ENCODE results near the gene PMVK. TPM values are rescaled to one million over a fixed set of nuclear protein-coding genes. Genes with fewer than 3 reads are reported as not detected.
"Not testable (repeated sequence)": the region's sequence is repeated elsewhere in the genome, so short reads cannot be mapped to it uniquely, and the experiment has no call there.

Gene PMVK
- total and polyA plus RNA-seq, 5 donors, result 51.5 to 74.3 (median 64.3) TPM

- Histone ChIP-seq H3K27me3 (ENCODE audit: control insufficient read depth, insufficient read depth) (no peaks in the 10 kb centered on the region), H3K4me3 (ENCODE audit: low read length) (no peak overlapping the region), H3K9me3 (ENCODE audit: control insufficient read depth, low read length) (no peaks in the 10 kb centered on the region), H3K4me1 (ENCODE audit: control insufficient read depth, insufficient read depth, low read length) (peaks cover 2% of the 10 kb centered on the region), H3K27ac (ENCODE audit: low read length) (peak overlapping the region; percentile 80)
- intact Hi-C loops (cut with DNase I), result no loop called here
- ATAC-seq (peak; percentile 71 to 82), DNase-seq (no peak)
- 73% methylated on average over 8 of the region's 8 CpGs for WGBS
Observed at GRCh38 chr1:154911691-154912550, 24.6 kb downstream of the PMVK start.

DNA sequence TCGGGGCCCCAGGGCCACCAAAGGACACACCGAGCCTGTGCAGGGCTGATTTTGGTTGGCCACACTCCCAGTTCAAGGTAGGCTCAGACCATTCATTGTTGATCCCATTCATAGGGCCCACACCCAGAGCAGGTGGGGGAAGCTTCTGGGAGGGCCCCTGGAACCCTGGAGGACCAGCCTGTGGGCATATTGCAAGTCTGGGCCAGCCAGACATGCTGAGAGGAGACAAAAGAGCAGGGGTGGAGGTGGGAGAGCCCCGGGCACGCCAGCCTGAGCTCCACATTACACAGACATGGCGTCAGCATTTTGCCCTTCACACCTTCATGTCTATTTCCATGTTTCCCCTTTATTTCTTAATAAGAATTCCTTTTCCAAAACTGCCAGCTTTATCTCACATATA, 25.7 kb downstream of the PMVK start:
- no peak overlapping the region for H3K27ac ChIP-seq (ENCODE audit: low read length)
- 90% methylated on average over 5 of the region's 5 CpGs for WGBS

DNA sequence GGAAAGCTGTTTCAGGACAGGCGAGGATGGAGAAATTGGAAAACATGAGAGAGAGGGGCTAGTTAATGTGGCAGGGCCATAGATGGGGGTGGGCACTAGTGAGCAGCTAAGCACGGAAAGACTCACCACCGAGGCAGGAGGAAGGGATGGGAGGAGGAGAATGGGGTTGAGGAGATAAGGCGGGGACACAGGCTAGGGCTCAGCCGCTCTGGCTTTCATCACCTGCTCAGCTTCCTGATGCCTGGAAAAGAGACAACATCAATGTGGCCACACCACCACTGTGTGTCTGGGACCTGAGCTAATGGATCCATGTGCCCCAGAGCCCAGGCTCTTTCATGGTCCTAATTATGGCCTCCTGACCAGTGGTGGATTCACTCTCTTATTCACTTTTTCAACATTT, 27.6 kb downstream of the PMVK start:
- DNase-seq, result no peak
- no peaks in the 10 kb centered on the region for H3K9me3 ChIP-seq (ENCODE audit: control insufficient read depth, low read length)
- H3K27ac ChIP-seq (ENCODE audit: low read length), result no peak overlapping the region
- no peak for ATAC-seq
- no peaks in the 10 kb centered on the region for H3K27me3 ChIP-seq (ENCODE audit: control insufficient read depth, insufficient read depth)
- H3K4me3 ChIP-seq (ENCODE audit: low read length), result no peak overlapping the region
- H3K4me1 ChIP-seq (ENCODE audit: control insufficient read depth, insufficient read depth, low read length), result peaks cover 2% of the 10 kb centered on the region
- intact Hi-C loops (cut with DNase I), result no loop called here
- 79% methylated on average over 5 of the region's 5 CpGs for WGBS

More for the DNA sequence above, 25.7 kb downstream of the PMVK start:
- Histone ChIP-seq H3K4me3 (ENCODE audit: low read length) (no peak overlapping the region), H3K4me1 (ENCODE audit: control insufficient read depth, insufficient read depth, low read length) (peaks cover 2% of the 10 kb centered on the region), H3K27me3 (ENCODE audit: control insufficient read depth, insufficient read depth) (no peaks in the 10 kb centered on the region), H3K9me3 (ENCODE audit: control insufficient read depth, low read length) (no peaks in the 10 kb centered on the region)
- no peak for ATAC-seq
- no peak for DNase-seq
- intact Hi-C loops (cut with DNase I), result no loop called here

DNA sequence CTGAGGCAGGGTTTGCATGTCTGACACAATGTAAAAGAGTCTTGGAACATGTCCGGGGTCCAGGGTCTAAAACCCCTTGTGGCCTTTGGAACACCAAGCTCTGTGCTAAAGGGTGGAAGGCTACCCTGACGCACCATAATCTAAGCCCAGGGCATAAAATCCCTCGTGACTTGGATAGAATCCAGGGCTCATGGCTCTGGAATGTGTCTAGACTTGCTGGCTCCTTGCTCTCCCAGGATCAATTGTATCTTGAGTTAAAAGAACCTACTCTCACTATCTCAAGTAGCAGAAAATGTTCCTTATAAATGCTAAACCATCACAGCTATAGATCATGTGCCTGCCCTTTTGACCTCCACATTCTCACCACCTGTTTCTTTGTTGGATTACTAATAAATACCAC, 28.4 kb downstream of the PMVK start:
- DNase-seq; ATAC-seq; H3K27me3 ChIP-seq (ENCODE audit: control insufficient read depth, insufficient read depth); H3K9me3 ChIP-seq (ENCODE audit: control insufficient read depth, low read length); H3K27ac ChIP-seq (ENCODE audit: low read length); H3K4me1 ChIP-seq (ENCODE audit: control insufficient read depth, insufficient read depth, low read length); H3K4me3 ChIP-seq (ENCODE audit: low read length); intact Hi-C loops (cut with DNase I): not testable (repeated sequence)
- WGBS, result 51% methylated on average over 3 of the region's 3 CpGs

DNA sequence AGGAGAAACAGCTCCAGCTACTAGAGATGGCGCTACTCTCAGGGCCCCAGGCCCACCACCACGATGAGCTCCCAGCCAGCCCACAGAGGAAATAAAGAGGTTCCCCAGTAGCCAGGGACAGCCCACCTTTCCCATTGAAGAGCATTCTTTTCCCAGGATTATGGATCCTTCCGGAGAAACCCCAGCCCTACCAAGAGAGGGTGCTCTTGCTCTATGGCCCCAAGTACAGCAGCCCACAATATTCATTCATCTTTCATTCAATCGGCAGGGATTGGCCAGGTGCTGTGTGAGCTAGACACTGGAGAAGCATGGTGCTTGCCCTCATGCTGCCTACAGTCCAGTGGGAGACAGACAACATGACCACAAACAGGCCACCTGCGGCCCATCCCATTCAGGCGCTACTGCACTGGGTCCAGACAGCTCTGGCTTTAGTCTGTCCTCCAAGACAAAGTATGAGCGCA, 29.9 kb downstream of the PMVK start:
- intact Hi-C loops (cut with DNase I), result no loop called here
- no peaks in the 10 kb centered on the region for H3K9me3 ChIP-seq (ENCODE audit: control insufficient read depth, low read length)
- ATAC-seq (peak; percentile 44 to 54), DNase-seq (no peak)
- no peaks in the 10 kb centered on the region for H3K4me1 ChIP-seq (ENCODE audit: control insufficient read depth, insufficient read depth, low read length)
- no peak overlapping the region for H3K4me3 ChIP-seq (ENCODE audit: low read length)
- H3K27ac ChIP-seq (ENCODE audit: low read length), result no peak overlapping the region
- H3K27me3 ChIP-seq (ENCODE audit: control insufficient read depth, insufficient read depth), result no peaks in the 10 kb centered on the region
- 78% methylated on average over 7 of the region's 7 CpGs for WGBS

- H3K4me3 ChIP-seq (ENCODE audit: low read length), result no peak overlapping the region
- intact Hi-C loops (cut with DNase I), result no loop called here
- H3K4me1 ChIP-seq (ENCODE audit: control insufficient read depth, insufficient read depth, low read length), result no peaks in the 10 kb centered on the region
- no peak for ATAC-seq
- no peaks in the 10 kb centered on the region for H3K9me3 ChIP-seq (ENCODE audit: control insufficient read depth, low read length)
- no peak overlapping the region for H3K27ac ChIP-seq (ENCODE audit: low read length)
- no peaks in the 10 kb centered on the region for H3K27me3 ChIP-seq (ENCODE audit: control insufficient read depth, insufficient read depth)
- 61% methylated on average over 3 of the region's 3 CpGs for WGBS
- no peak for DNase-seq
Observed at GRCh38 chr1:154902938-154903566, 33.5 kb downstream of the PMVK start.

- Histone ChIP-seq H3K9me3 (ENCODE audit: control insufficient read depth, low read length) (no peaks in the 10 kb centered on the region), H3K4me3 (ENCODE audit: low read length) (no peak overlapping the region), H3K27me3 (ENCODE audit: control insufficient read depth, insufficient read depth) (no peaks in the 10 kb centered on the region), H3K27ac (ENCODE audit: low read length) (no peak overlapping the region), H3K4me1 (ENCODE audit: control insufficient read depth, insufficient read depth, low read length) (no peaks in the 10 kb centered on the region)
- DNase-seq (no peak), ATAC-seq (no peak)
- 91% methylated on average over 1 of the region's 1 CpG for WGBS
- intact Hi-C loops (cut with DNase I), result no loop called here
Observed at GRCh38 chr1:154901591-154901990, 34.9 kb downstream of the PMVK start.

DNA sequence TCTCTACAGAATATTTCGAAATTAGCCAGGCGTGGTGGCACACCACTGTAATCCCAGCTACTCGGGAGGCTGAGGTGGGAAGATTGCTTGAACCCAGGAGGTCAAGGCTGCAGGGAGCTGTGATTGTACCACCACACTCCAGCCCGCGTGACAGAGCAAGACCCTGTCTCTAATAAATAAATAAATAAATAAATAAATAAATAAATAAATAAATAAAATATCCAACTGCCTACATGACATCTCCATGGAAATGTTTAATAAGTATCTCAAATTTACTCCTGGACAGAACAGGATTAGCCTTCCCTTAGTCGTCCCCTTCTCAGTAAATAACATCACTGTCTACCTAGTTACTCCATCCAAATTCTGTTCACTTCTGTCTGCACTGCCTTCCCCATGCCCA, 37.5 kb downstream of the PMVK start:
- intact Hi-C loops (cut with DNase I), result no loop called here
- no peak for ATAC-seq

DNA sequence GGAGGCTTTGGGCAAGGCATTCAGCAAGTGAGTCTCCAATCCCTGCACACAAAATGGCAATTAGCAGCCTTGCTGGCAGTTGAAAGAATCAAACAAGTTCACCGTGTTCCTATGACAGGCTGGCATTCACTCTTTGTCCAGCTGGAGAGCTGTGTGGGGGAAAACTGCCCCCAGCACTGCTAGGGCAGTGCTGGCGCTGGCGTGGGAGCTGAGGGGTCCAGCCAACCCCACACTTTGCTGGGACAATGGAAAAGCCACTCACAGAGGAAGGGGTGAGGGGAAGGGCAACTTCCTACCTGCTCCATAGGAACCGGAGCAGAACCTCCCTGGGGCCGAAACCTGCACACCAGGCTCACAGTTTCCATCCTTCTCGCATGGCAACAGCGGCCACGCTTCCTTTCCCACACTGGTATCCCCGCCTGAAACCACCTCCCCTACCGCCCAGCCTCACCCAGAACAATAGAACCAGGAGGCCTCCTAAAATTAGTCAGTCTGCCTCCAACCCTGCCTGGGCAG, 39.7 kb downstream of the PMVK start:
- ATAC-seq (peak; percentile 49 to 56), DNase-seq (no peak)
- 78% methylated on average over 10 of the region's 10 CpGs for WGBS
- no peaks in the 10 kb centered on the region for H3K27me3 ChIP-seq (ENCODE audit: control insufficient read depth, insufficient read depth)
- H3K27ac ChIP-seq (ENCODE audit: low read length), result no peak overlapping the region
- H3K9me3 ChIP-seq (ENCODE audit: control insufficient read depth, low read length), result no peaks in the 10 kb centered on the region
- no peak overlapping the region for H3K4me3 ChIP-seq (ENCODE audit: low read length)
- peaks cover 2% of the 10 kb centered on the region for H3K4me1 ChIP-seq (ENCODE audit: control insufficient read depth, insufficient read depth, low read length)
- intact Hi-C loops (cut with DNase I), result no loop called here

More for the DNA sequence above, 37.5 kb downstream of the PMVK start:
- no peak overlapping the region for H3K27ac ChIP-seq (ENCODE audit: low read length)
- peaks cover 2% of the 10 kb centered on the region for H3K4me1 ChIP-seq (ENCODE audit: control insufficient read depth, insufficient read depth, low read length)
- WGBS, result 98% methylated on average over 6 of the region's 6 CpGs
- H3K27me3 ChIP-seq (ENCODE audit: control insufficient read depth, insufficient read depth), result no peaks in the 10 kb centered on the region
- H3K9me3 ChIP-seq (ENCODE audit: control insufficient read depth, low read length), result no peaks in the 10 kb centered on the region
- no peak for DNase-seq
- no peak overlapping the region for H3K4me3 ChIP-seq (ENCODE audit: low read length)

GRCh38 chr1:154895798-154896197, 40.7 kb downstream of the PMVK start:
- no peak for DNase-seq
- ATAC-seq, result peak in 1 of 2 donors; percentile 20
- Histone ChIP-seq H3K27me3 (ENCODE audit: control insufficient read depth, insufficient read depth) (no peaks in the 10 kb centered on the region), H3K9me3 (ENCODE audit: control insufficient read depth, low read length) (no peaks in the 10 kb centered on the region), H3K27ac (ENCODE audit: low read length) (no peak overlapping the region), H3K4me1 (ENCODE audit: control insufficient read depth, insufficient read depth, low read length) (peaks cover 2% of the 10 kb centered on the region), H3K4me3 (ENCODE audit: low read length) (no peak overlapping the region)
- WGBS, result 55% methylated on average over 7 of the region's 7 CpGs
- intact Hi-C loops (cut with DNase I), result no loop called here

- H3K9me3 ChIP-seq (ENCODE audit: control insufficient read depth, low read length), result no peaks in the 10 kb centered on the region
- no peaks in the 10 kb centered on the region for H3K27me3 ChIP-seq (ENCODE audit: control insufficient read depth, insufficient read depth)
- peaks cover 6% of the 10 kb centered on the region for H3K4me1 ChIP-seq (ENCODE audit: control insufficient read depth, insufficient read depth, low read length)
- 48% methylated on average over 1 of the region's 1 CpG for WGBS
- DNase-seq, result no peak
- H3K27ac ChIP-seq (ENCODE audit: low read length), result no peak overlapping the region
- intact Hi-C loops (cut with DNase I), result no loop called here
- H3K4me3 ChIP-seq (ENCODE audit: low read length), result no peak overlapping the region
- ATAC-seq, result no peak
Observed at GRCh38 chr1:154891452-154891851, 45.1 kb downstream of the PMVK start.

All from right cardiac atrium (tissue), 5 donors.